ENCODE data around the gene OLIG1. TPM values are rescaled to one million over a fixed set of nuclear protein-coding genes. Genes with fewer than 3 reads are reported as not detected.

OLIG1 gene
- total and polyA plus RNA-seq, 2 of the 4 experiments (the other 2 are of a cell fraction) = not detected

DNA sequence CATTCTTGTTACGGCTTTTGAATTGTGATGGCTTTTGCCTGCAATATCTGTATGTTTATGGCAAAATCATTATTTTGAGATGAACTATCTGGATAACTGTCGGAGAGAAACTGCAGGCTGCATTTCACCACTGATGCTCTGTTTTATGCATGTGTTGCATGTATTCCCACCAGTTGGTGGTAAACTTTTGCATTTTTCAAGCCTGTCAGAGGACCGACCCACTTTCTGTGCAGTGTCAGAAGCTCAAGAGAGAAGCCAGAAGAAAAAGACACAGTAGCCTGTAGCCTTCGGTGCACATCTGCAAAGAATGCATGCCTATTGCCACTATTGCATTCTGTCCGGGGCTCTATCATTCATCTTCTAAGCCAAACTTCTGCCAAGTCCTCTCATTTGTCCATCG, 41.6 kb downstream of the OLIG1 start:
- Histone ChIP-seq H3K23ac (ENCODE audit: low read depth, low read length) (no peak overlapping the region), H3K27ac (ENCODE audit: insufficient read depth, low read length) (no peak overlapping the region), H2BK120ac (ENCODE audit: low read depth, low read length) (no peak overlapping the region), H3K36me3 (ENCODE audit: control insufficient read depth, insufficient read depth, low read length) (no peaks in the 10 kb centered on the region), H3K4ac (ENCODE audit: low read depth, low read length) (no peak overlapping the region), H3K56ac (ENCODE audit: extremely low read depth, insufficient read depth, low read length) (no peak overlapping the region), H4K91ac (ENCODE audit: insufficient read depth, low read depth, low read length) (no peak overlapping the region), H3K4me1 (ENCODE audit: control insufficient read depth, insufficient read depth, low read length) (no peaks in the 10 kb centered on the region), H4K5ac (ENCODE audit: low read depth, low read length) (no peak overlapping the region), H2BK15ac (ENCODE audit: low read depth, low read length) (no peak overlapping the region), H2BK5ac (ENCODE audit: low read depth, low read length, poor library complexity, severe bottlenecking) (no peak overlapping the region), H4K8ac (ENCODE audit: low read depth in 2 of 2, low read length in 2 of 2) (no peak overlapping the region), H4K20me1 (ENCODE audit: insufficient read depth, low read length) (no peaks in the 10 kb centered on the region), H3K14ac (replicated peaks; ENCODE audit: low read depth, low read length) (no peak overlapping the region), H3K79me1 (ENCODE audit: low read depth in 1 of 2, low read length in 2 of 2) (no peaks in the 10 kb centered on the region), H3K18ac (ENCODE audit: low read depth, low read length) (no peak overlapping the region), H2BK20ac (ENCODE audit: low read depth, low read length) (no peak overlapping the region), H3K9me3 (ENCODE audit: control insufficient read depth, insufficient read depth, low read length) (no peaks in the 10 kb centered on the region), H2AK9ac (replicated peaks; ENCODE audit: low read depth, low read length, poor library complexity) (no peak overlapping the region), H3K9me1 (ENCODE audit: insufficient read depth, low read length) (no peaks in the 10 kb centered on the region), H3K9ac (ENCODE audit: low read depth, low read length) (no peak overlapping the region), H3K27me3 (ENCODE audit: control insufficient read depth, insufficient read depth, low read length) (peaks cover 74% of the 10 kb centered on the region), H3K4me3 (ENCODE audit: insufficient read depth, low read depth, low read length) (no peak overlapping the region), H2AK5ac (ENCODE audit: low read depth, low read length) (no peak overlapping the region), H3K4me2 (ENCODE audit: low read depth, low read length) (no peak overlapping the region), H2AFZ (replicated peaks; ENCODE audit: low read length, poor library complexity) (no peak overlapping the region)
- in situ Hi-C loops (cut with MboI; ENCODE audit: low sequenced_read_pairs) (no loop called here), intact Hi-C loops (cut with micrococcal nuclease) (no loop called here), dilution Hi-C loops (cut with HindIII; ENCODE audit: low sequenced_read_pairs, unreplicated experiment) (no loop called here)
- BruUV-seq (replicated peaks) = no TSS peak
- ChIA-PET POLR2A (ENCODE audit: unreplicated experiment) (no interaction called here), CTCF (no interaction called here)
- TF ChIP-seq, protein P1, sequence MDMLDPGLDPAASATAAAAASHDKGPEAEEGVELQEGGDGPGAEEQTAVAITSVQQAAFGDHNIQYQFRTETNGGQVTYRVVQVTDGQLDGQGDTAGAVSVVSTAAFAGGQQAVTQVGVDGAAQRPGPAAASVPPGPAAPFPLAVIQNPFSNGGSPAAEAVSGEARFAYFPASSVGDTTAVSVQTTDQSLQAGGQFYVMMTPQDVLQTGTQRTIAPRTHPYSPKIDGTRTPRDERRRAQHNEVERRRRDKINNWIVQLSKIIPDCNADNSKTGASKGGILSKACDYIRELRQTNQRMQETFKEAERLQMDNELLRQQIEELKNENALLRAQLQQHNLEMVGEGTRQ (IDR thresholded peaks at IDR 0.05; ENCODE audit: low read depth, low read length) = no peak
- ATAC-seq (ENCODE audit: low read depth) = no peak
- DNase-seq = no peak
- WGBS, 2 experiments (ENCODE audit: extremely low coverage in 2 of 2, insufficient read length in 1 of 2) = 0% methylated on average over 2 of the region's 6 CpGs; no CpG with 5 or more reads in 1 of the 2 experiments
